Adrenal gland (tissue), 5 donors: ENCODE data around the gene FBLN2.

ENCODE experiments used
- CTCF ChIP-seq, 6 experiments: fragments of 450-650 bp in 4 of 6; fragments of 200-600 bp in 2 of 6; sonication (generic) in 1 of 6; IDR thresholded peaks; 1 replicate in 5 of 6; 2 replicates in 1 of 6; pipeline versions ENCODE4 v1.5.1 to v1.8.0; 2016 to 2021; ENCODE audit warnings: antibody characterized with exemption in 6 of 6, mild to moderate bottlenecking in 2 of 6, moderate library complexity in 1 of 6
- POLR2A ChIP-seq, 2 donors: fragments of 450-650 bp; IDR thresholded peaks; one replicate each; pipeline ENCODE4 v1.6.1; 2017; ENCODE audit warnings: antibody characterized with exemption in 2 of 2, mild to moderate bottlenecking in 2 of 2, moderate library complexity in 1 of 2
- donor health status: DM: no; HTN: no; CAD: no.

DNA sequence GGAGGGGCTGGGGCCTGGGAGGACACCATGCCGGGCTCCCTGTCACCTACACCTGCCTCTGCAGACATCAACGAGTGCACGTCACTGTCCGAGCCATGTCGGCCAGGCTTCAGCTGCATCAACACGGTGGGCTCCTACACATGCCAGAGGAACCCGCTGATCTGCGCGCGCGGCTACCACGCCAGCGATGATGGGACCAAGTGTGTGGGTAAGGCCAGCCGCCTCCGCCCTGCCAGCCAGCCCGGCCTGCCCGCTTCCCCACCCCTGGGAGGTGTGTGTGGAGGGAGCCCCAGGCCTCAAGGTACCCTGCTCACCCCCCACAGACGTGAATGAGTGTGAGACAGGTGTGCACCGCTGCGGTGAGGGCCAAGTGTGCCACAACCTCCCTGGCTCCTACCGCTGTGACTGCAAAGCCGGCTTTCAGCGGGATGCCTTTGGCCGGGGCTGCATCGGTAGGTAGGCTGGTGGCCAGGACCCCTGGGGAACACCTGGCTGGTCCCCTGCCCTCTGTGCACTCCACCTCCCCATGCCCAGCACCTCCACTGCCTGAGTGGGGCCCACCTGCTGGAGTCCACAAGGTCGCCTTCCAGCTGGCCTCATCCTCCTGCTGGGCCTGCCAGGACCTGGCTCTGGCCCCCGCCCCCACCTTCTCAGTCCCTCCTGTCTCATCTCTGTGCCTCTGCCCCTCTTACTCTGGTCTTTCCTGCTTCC is 80.1 kb downstream of the FBLN2 start:
- TF ChIP-seq CTCF (IDR thresholded peaks at IDR 0.05) (no peak), POLR2A (IDR thresholded peaks at IDR 0.05) (no peak)
